ENCODE results near the gene PTH1R.

Gene PTH1R

GRCh38 chr3:46901591-46902187 lies 24.2 kb downstream of the PTH1R start:
- H3K4me3 ChIP-seq (ENCODE audit: control insufficient read depth, low read depth, low read length), result no peak overlapping the region
- no peak for TF ChIP-seq CTCF (conservative IDR thresholded peaks at IDR 0.05; ENCODE audit: control insufficient read depth, insufficient read depth, low read depth, low read length)
- no peak for DNase-seq (ENCODE audit: low read depth)

- H3K4me3 ChIP-seq (ENCODE audit: control insufficient read depth, low read depth, low read length), result no peak overlapping the region
- no peak for TF ChIP-seq CTCF (conservative IDR thresholded peaks at IDR 0.05; ENCODE audit: control insufficient read depth, insufficient read depth, low read depth, low read length)
- no peak for DNase-seq (ENCODE audit: low read depth)
Observed at GRCh38 chr3:46902188-46902631, 24.7 kb downstream of the PTH1R start.

- no peak for TF ChIP-seq CTCF (conservative IDR thresholded peaks at IDR 0.05; ENCODE audit: control insufficient read depth, insufficient read depth, low read depth, low read length)
- peak; percentile 55 for DNase-seq (ENCODE audit: low read depth)
Observed at GRCh38 chr3:46903341-46904302, 26.1 kb downstream of the PTH1R start.

GRCh38 chr3:46904303-46905212 lies 27.0 kb downstream of the PTH1R start:
- DNase-seq (ENCODE audit: low read depth), result no peak
- H3K4me3 ChIP-seq (ENCODE audit: control insufficient read depth, low read depth, low read length), result no peak overlapping the region
- no peak for TF ChIP-seq CTCF (conservative IDR thresholded peaks at IDR 0.05; ENCODE audit: control insufficient read depth, insufficient read depth, low read depth, low read length)

More at GRCh38 chr3:46903341-46904302, 26.1 kb downstream of the PTH1R start:
- no peak overlapping the region for H3K4me3 ChIP-seq (ENCODE audit: control insufficient read depth, low read depth, low read length)

GRCh38 chr3:46905213-46905560 lies 27.7 kb downstream of the PTH1R start:
- no peak for TF ChIP-seq CTCF (conservative IDR thresholded peaks at IDR 0.05; ENCODE audit: control insufficient read depth, insufficient read depth, low read depth, low read length)
- DNase-seq (ENCODE audit: low read depth), result no peak
- no peak overlapping the region for H3K4me3 ChIP-seq (ENCODE audit: control insufficient read depth, low read depth, low read length)

Data from fibroblast of mammary gland (primary cell).